HG02678 (cell line): ENCODE measurements around the gene FRMD4A.
A peak's percentile ranks its signal among the peaks of the same experiment; 100 is the strongest.

Source experiments
- ATAC-seq: cut with Tn5 transposase; IDR thresholded peaks from one replicate; pipeline ENCODE4 v1.9.1; 2021; ENCODE audit warnings: mild to moderate bottlenecking, moderate library complexity; ENCODE audit not compliant: unreplicated experiment

FRMD4A gene

GRCh38 chr10:14195433-14195832, 135.3 kb downstream of the FRMD4A start:
- no peak for ATAC-seq

DNA sequence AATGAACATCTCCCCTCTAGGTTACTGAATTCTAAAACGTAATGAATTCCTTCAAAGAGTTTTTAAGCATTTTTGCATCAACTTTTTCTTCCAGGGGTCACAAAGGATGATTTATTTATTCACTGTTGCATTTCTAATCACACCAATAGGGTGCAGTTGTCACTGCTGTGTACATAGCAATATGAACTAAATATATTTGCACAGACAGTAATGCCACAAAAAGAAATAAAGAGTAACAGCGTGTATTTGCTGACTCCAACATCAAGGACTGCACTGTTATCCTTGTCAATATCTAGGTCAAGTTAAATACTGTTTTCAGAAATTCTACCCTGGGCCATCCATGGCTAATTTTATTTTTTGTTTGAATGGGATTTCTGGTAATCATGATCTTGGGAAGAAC, 138.0 kb downstream of the FRMD4A start:
- ATAC-seq: no peak

- no peak for ATAC-seq
Observed at GRCh38 chr10:14191871-14192270, 138.9 kb downstream of the FRMD4A start.

GRCh38 chr10:14191407-14191806, 139.3 kb downstream of the FRMD4A start:
- ATAC-seq: no peak

DNA sequence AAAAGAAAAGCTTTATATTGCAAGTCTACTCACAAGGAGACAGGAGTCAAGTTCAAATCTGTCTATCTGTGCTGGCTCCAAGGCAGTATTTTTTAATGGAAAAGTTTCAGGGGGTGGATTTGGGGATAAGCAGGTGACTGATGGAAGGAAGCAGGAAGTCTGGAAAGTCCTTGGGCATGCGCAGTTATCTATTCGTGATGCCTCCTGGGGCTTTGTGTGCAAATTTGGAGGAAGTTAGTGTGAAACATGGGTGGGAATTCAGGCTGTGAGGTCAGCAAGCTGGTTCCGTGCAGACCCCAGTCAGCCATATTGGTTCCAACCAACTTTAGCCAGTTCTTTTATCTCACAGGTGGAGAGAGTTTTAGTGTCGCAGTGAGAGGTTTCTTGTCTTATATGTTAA, 140.0 kb downstream of the FRMD4A start:
- no peak for ATAC-seq

- ATAC-seq: no peak
Observed at GRCh38 chr10:14186245-14186644, 144.5 kb downstream of the FRMD4A start.

DNA sequence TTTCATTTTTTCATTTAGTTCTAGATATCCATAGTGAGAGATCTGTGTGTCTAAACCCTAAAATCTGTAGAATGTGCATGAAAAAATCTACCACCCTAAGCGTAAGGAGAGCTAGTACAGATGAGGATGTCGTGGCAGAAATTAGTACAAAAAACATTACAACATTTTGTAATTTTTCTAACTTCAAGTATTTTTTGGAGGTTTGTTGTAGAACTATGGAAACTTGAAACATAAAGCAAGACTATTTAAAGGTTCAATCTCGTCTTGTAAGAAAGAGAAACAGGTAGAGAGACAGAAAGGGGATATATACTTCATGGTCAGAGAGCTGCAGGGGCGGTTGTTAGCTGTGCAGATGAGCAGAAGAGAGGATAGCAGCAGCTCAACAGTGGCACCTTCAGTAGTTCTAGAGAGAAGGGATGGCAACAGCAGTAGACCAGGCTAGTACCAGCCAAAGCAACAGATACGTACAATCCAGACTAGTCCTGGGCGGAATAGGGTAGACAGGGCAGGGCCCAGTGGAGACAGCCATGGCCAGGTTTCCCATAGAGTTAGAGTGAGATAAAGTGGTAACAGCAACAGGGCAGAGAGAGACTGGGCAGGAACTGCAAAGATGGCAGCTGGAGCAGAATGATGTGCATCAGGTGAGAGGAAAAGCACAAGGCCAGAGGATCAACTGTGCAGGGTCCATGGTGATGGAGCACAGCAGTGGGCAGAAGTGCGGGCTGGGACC, 145.2 kb downstream of the FRMD4A start:
- peak; percentile 76 for ATAC-seq

DNA sequence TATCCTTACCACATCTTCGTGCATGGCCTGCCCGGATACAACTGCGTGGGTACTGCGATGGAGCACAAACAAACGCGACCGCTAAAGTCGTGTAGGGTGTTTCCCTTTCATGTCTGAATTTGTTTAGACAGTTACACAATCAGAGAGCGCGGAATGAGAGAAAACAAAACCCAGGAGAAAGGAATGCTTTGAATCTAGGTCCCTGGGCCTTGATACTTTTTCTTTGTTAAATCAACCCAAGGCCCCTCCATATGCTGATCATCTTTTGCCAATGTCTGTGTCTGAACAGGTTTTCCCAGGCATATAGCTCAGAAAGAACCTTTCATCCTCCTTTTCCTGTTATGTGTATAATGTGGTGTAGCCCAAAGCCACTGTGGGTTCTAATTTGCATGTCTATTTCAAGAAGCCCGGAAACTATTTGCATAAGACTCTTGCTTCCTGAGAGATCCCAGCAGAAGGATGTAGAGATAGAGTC, 145.8 kb downstream of the FRMD4A start:
- ATAC-seq: peak; percentile 50

DNA sequence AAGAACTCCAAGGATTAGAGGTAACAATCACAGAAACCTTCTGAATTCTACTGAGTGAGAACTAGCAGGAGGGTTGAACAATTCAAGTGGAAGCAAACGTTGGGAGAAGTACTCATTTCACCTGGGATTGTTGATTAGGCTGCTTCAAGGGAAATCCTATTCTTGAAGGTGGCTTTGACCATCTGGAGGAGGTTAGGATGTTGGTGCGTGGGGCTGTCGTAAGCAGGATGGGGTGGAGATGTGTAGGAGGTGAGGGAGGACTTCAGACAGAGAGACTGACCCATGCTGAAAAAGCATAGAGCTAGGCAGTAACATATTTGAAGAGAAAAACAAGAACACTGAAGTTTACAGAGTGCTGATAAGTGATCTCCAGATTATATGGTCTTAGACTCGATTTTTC, 147.9 kb downstream of the FRMD4A start:
- ATAC-seq: no peak

GRCh38 chr10:14181567-14181936, 149.2 kb downstream of the FRMD4A start:
- ATAC-seq: no peak

GRCh38 chr10:14180911-14181566, 149.7 kb downstream of the FRMD4A start:
- ATAC-seq: no peak

- no peak for ATAC-seq
Observed at GRCh38 chr10:14179251-14179650, 151.5 kb downstream of the FRMD4A start.

DNA sequence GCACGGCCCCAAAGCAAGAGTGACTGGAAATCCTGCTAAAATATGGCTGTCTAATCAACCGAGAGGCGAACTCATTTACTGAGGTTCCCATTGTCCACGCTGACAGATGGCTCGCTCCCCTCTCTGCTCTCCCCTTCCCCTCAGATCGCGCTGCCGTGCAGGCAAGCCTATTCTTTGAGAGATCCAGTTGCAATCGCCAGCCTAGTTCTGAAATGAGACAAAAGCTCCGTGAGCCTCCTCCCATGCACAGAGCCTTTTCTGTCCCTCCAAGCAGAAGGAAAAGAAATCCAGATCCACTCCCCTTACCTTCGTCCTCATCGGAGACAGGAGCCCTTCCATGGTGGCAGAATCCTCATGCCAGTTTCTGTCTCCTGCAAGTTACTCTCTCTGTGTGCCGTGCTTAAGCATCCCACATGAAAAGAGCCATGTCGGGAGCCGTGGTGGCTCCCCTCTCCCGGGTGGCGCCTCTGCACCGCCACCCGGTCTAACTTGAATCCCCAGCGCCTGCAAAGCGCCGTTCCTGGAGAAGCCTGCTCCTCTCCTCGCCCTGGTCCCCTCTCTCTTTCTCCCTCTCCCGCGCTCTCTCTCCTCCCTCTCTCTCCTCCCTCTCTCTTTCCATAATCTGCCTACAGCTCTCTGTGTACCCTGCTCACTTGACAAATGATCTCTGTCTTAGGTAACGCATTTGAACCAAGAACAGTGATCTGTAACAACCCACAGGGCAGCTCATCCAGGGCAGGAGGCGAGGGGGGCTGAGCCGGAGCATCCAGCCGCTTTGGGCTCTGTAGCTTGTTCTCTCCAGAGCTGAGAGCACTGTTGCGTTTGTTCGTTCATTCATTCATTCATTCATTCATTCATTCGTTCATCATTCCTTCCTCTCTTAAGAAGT, 156.8 kb downstream of the FRMD4A start:
- ATAC-seq: no peak

DNA sequence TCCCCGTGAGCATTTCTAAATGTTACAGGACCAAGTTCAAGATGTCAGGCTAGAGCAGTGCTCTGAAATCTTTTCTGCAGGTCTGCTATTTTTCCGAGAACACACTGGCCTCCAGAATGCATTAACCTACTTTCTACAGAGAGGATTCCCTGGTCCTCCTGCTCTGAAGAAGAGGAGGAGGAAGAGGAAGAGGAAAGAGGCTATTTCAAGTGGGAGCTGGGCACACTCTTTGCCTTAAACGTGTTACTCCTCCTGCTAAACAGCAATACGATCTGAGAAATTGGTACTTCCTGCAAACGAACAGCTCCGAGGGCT, 157.4 kb downstream of the FRMD4A start:
- ATAC-seq: no peak

- no peak for ATAC-seq
Observed at GRCh38 chr10:14172336-14172950, 158.3 kb downstream of the FRMD4A start.

DNA sequence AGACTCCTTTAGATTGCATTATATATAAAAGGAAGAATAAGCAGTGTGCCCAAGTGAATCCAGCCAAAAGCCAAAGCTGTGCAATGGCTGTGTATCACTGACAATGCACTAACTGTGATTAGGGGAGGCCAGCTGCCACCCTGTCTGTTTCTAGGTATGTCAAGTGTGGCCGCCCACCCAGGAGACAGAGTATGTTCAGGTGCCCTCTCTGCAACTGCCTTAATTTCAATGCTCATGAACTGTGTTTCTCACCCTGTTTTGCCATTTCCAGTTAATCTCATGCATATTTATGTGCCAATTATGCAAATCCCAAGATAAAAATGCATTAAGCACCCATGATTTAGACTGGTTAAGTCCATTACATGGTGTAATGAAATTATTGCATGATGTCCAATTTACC, 159.4 kb downstream of the FRMD4A start:
- no peak for ATAC-seq

DNA sequence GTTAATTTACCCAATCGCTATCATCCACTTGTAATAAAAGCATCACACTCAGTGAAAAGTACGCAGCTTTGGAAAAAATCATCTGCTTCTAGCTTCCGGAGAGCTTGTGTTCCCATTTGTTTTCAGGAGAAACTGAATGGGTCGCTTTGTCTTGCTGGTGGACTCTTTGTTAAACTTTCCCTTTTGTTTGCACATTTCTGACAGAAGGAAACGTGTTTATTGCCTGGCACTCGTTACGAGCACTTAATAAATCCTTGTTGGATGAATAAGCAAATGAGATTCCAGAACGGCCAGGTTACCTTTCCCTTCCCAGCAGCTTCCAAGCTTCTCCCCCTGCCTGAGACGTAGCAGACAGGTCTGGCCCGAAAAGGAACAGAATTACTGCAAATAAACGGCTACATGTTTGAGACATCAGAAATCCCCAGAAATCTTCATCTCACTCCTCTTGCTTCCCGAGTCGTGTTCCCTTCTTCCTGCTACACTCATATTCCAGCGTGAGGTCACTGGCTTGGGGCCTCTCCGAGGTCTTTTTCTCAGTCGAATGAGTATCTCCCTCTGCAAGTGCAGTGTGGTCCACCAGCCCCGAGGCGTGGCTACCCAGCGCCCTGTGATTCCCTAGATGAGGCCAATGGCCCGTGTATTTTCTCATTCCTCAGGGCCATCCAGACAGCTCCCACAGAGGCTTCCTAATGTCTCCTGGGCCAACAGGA, 167.2 kb downstream of the FRMD4A start:
- ATAC-seq: no peak

DNA sequence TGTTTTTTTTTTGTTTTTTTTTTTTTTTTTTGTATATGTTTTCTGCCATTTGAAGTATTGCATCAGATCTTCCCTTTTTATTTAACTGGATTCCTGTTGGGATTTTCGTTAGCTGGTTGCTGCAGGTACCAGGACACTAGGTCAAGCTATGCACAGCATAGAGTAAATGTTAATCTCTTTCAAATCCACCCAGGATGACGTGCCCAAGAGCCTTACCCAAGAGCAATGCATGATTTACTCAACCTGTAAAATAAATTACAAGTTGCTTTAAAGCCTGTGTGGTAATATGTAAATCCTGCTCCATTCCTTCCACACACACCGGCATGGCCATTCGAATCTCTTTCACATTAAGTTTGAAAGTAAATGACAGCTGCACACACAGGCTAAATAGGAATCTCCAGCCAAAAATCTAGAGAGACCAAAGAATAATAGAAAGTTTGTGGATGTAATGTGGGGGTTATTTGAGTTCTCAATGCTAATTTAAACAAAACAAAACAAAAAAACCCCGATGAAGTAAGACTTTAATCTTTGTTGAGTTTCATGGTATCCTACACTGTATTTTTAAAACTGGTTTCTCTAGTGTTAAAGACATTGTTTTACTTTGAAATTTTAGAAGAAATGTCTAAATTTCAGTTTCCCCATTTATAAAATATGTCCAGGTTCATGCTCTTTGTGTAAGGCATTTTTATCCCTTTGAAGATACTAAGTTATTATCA, 167.9 kb downstream of the FRMD4A start:
- no peak for ATAC-seq

DNA sequence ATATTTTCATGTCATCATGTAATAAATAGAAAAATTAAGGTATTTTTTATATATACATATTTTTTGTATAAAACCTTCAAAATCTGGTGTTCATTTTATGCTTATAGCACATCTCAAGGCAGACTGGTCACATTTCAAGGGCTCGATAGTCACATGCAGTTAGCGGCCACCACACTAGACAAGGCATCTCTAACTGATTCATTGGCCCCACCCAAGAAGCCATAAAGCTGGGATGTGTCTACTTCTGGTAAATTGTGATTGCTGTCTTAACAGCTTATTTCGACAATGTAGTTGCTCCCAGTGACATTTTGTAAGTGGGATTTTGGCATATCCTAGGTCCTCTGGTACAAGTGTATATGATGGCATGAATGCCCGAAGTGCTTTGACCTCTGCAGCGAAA, 168.7 kb downstream of the FRMD4A start:
- no peak for ATAC-seq

DNA sequence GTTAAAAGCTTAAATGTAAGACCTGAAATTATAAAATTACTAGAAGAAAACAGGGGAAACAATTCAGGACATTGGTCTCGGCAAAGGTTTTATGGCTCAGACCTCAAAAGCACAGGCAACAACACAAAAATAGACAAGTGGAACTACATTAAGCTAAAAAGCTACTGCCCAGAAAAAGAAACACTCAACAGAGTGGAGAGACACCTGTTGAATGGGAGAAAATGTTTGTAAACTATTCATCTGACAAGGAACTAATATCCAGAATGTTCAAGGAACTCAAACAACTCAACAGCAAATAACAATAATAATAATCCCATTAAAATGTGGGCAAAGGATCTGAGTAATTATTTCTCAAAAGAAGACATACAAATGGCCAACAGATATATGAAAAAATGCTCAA, 170.4 kb downstream of the FRMD4A start:
- ATAC-seq: no peak
